Spleen (tissue), 11 donors: Measurements from ENCODE around the gene ABCA13. TPM values are rescaled to one million over a fixed set of nuclear protein-coding genes. Genes with fewer than 3 reads are reported as not detected.

Experiments used
- DNase-seq: peaks from one replicate; pipeline ENCODE4 v3.0.0-alpha.2; 2020
- H3K27ac ChIP-seq, 8 donors: fragments of 200-600 bp; sonication (generic) in 7 of 8; 1 replicate in 4 of 8; 2 replicates in 4 of 8; pipeline versions ENCODE4 v1.5.0 to v1.8.0; 2016 to 2021; ENCODE audit warnings: inconsistent platforms in 4 of 8, mild to moderate bottlenecking in 4 of 8, moderate library complexity in 1 of 8
- H3K27me3 ChIP-seq, 7 donors: fragments of 200-600 bp; sonication (generic) in 6 of 7; replicated peaks in 1 of 7; 1 replicate in 4 of 7; 2 replicates in 3 of 7; pipeline versions ENCODE4 v1.5.0 to v1.8.0; 2016 to 2021; ENCODE audit warnings: inconsistent platforms in 3 of 7, mild to moderate bottlenecking in 1 of 7
- H3K36me3 ChIP-seq, 6 donors: fragments of 200-600 bp; sonication (generic) in 5 of 6; 1 replicate in 4 of 6; 2 replicates in 2 of 6; pipeline versions ENCODE4 v1.5.0 to v1.8.0; 2016 to 2021; ENCODE audit warnings: inconsistent platforms in 2 of 6
- H3K4me1 ChIP-seq, 6 donors: fragments of 200-600 bp; sonication (generic) in 5 of 6; 1 replicate in 3 of 6; 2 replicates in 3 of 6; pipeline versions ENCODE4 v1.5.0 to v1.8.0; 2016 to 2021; ENCODE audit warnings: inconsistent platforms in 3 of 6
- H3K4me3 ChIP-seq, 8 donors: fragments of 200-600 bp; sonication (generic) in 7 of 8; 1 replicate in 4 of 8; 2 replicates in 4 of 8; pipeline versions ENCODE4 v1.5.0 to v1.8.0; 2016 to 2021; ENCODE audit warnings: inconsistent platforms in 4 of 8, mild to moderate bottlenecking in 4 of 8, moderate library complexity in 2 of 8
- H3K9me3 ChIP-seq, 8 donors: fragments of 200-600 bp; sonication (generic) in 7 of 8; 1 replicate in 4 of 8; 2 replicates in 4 of 8; pipeline versions ENCODE4 v1.5.0 to v1.8.0; 2016 to 2021; ENCODE audit warnings: inconsistent platforms in 4 of 8
- POLR2A ChIP-seq, 3 donors: fragments of 450-650 bp; IDR thresholded peaks; one replicate each; pipeline ENCODE4 v1.5.1; 2017; ENCODE audit warnings: antibody characterized with exemption in 3 of 3, mild to moderate bottlenecking in 1 of 3
- POLR2AphosphoS5 ChIP-seq, 3 donors: sonication (generic); formaldehyde crosslinking; IDR thresholded peaks; one replicate each; pipeline ENCODE4 v1.5.1; 2017; ENCODE audit warnings: antibody characterized with exemption in 3 of 3
- WGBS, 5 donors: extraction: QIAGEN DNeasy Blood & Tissue Kit in 3 of 5; methylation state at CpG; one replicate each; pipeline versions ENCODE4 v1.1.5 to v1.1.7; 2013 to 2018; 5-methylcytosine and 5-hydroxymethylcytosine counted together
- intact Hi-C: fragments of 100-400 bp; cut with DNase I; formaldehyde crosslinking; loops from one replicate; pipeline ENCODE4 v1.15.0; 2023; ENCODE audit warnings: low total_unique reads
- polyA plus RNA-seq, 3 donors: library from polyadenylated mRNA; stranded (reverse); fragments of 200-250 nt; gene quantifications; one replicate each; pipeline ENCODE4 v1.2.1, GENCODE V29; 2013
- total RNA-seq, 7 donors: library from RNA; depleted of rRNA in 3 of 7; stranded (reverse); fragments of >200 nt in 3 of 7; fragmentation: NEBNext Ultra II Directional in 4 of 7; extraction: Animal tissue kit (Norgen Biotek cat#: 25700) in 4 of 7; gene quantifications; one replicate each; pipeline versions ENCODE4 v1.1.0 to v1.2.1, GENCODE V29; 2016 to 2021
- TF ChIP-seq, protein P1 (sequence below), 11 experiments: fragments of 200-600 bp in 7 of 11; fragments of 450-650 bp in 4 of 11; sonication (generic) in 4 of 11; IDR thresholded peaks in 8 of 11; conservative IDR thresholded peaks in 3 of 11; 1 replicate in 7 of 11; 2 replicates in 4 of 11; pipeline versions ENCODE4 v1.4.0 to v1.8.0; 2016 to 2021; ENCODE audit warnings: antibody characterized with exemption in 11 of 11, inconsistent platforms in 4 of 11, mild to moderate bottlenecking in 1 of 11
- donor health status: healthy with polysubstance abuse.
- donor health status: DM: no; HTN: no; CAD: no; lungs with moderate emphysema.
- donor health status: DM: no; HTN: no; CAD: no.
- donor health status: Bipolar disorder and iron deficiency.
- donor health status: healthy.
- donor health status: DM: no; HTN: no; CAD: no.
- donor health status: DM: yes; HTN: yes; CAD: no.

The ABCA13 gene
- total and polyA plus RNA-seq, 10 donors: 0.02 to 19.0 (median 1.8) TPM

DNA sequence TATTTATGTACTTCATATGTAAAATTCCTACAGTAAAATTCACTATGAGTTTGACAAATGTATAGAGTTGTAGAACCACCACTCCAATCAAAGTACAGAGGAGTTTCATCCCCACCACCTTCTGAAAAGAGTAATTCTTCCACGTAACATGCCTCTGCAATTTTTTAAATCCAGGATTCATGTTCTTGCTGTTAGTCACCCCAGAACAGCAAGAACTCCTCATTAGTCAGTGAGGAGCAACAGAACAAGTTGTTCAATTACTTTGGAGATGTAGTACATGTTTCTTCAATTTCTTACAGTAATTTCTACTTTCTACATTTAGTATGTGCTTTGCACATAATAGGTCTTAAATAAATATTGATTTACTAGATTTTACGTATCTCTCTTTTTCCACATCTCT lies 248.1 kb downstream of the ABCA13 start:
- Histone ChIP-seq H3K27me3 (no peaks in the 10 kb centered on the region), H3K4me1 (no peaks in the 10 kb centered on the region), H3K36me3 (no peaks in the 10 kb centered on the region), H3K4me3 (no peak overlapping the region), H3K9me3 (no peaks in the 10 kb centered on the region), H3K27ac (no peak overlapping the region)
- intact Hi-C loops: no loop called here
- no peak for TF ChIP-seq POLR2AphosphoS5 (IDR thresholded peaks at IDR 0.05)
- no peak for TF ChIP-seq POLR2A (IDR thresholded peaks at IDR 0.05)
- TF ChIP-seq, protein P1, sequence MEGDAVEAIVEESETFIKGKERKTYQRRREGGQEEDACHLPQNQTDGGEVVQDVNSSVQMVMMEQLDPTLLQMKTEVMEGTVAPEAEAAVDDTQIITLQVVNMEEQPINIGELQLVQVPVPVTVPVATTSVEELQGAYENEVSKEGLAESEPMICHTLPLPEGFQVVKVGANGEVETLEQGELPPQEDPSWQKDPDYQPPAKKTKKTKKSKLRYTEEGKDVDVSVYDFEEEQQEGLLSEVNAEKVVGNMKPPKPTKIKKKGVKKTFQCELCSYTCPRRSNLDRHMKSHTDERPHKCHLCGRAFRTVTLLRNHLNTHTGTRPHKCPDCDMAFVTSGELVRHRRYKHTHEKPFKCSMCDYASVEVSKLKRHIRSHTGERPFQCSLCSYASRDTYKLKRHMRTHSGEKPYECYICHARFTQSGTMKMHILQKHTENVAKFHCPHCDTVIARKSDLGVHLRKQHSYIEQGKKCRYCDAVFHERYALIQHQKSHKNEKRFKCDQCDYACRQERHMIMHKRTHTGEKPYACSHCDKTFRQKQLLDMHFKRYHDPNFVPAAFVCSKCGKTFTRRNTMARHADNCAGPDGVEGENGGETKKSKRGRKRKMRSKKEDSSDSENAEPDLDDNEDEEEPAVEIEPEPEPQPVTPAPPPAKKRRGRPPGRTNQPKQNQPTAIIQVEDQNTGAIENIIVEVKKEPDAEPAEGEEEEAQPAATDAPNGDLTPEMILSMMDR (IDR thresholded peaks at IDR 0.05 in 8 of 11, conservative IDR thresholded peaks at IDR 0.05 in 3 of 11): no peak
- DNase-seq: no peak
- WGBS, 5 donors: 33 to 89% (median 49%) methylated on average over 2 of the region's 2 CpGs

DNA sequence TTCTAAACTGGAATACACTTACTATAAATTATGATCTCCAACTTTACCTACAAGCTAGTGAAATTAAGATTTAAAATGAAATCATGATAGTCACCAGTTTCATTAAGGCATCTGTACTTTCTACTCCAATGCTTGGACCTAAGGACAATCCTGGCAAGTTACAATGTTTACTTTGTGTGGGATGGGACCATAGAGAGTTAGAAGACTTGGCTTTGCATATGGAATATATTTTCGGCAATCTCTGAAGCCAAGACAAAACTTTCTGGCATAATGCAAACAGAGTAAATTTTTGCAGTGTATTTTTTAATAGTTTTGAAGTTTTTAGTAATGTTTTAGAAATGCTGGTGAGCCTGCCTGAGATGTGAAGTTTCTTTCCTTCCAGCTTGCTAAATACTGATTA lies 248.9 kb downstream of the ABCA13 start:
- no peak for DNase-seq
- Histone ChIP-seq H3K36me3 (no peaks in the 10 kb centered on the region), H3K4me1 (no peaks in the 10 kb centered on the region), H3K27ac (no peak overlapping the region), H3K4me3 (no peak overlapping the region), H3K9me3 (no peaks in the 10 kb centered on the region), H3K27me3 (no peaks in the 10 kb centered on the region)
- intact Hi-C loops: no loop called here
- no peak for TF ChIP-seq POLR2A (IDR thresholded peaks at IDR 0.05)
- no peak for TF ChIP-seq POLR2AphosphoS5 (IDR thresholded peaks at IDR 0.05)
- TF ChIP-seq, protein P1 (IDR thresholded peaks at IDR 0.05 in 8 of 11, conservative IDR thresholded peaks at IDR 0.05 in 3 of 11): no peak
- WGBS, 5 donors: 83 to 97% (median 90%) methylated on average over 1 of the region's 1 CpG

DNA sequence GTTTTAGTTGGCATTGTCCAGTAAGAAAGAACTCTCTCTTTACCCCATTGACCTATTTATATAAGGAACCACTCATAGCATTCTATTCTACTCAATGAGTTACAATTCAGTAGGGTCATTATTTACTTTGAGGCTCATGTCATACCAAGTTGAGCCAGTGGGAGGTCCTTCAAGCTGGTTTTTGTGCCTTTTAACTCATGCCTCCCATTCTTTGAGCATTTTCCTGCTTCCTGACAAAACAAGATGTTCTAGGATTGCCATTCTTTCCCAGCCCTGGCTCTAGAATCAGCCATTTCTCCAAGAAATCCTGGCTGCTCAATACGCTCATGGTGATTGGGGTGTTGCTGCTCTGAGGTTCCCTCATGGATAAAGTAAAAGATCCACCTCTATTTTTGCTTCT lies 250.1 kb downstream of the ABCA13 start:
- TF ChIP-seq POLR2A (IDR thresholded peaks at IDR 0.05) (no peak), POLR2AphosphoS5 (IDR thresholded peaks at IDR 0.05) (no peak)
- no peaks in the 10 kb centered on the region for H3K27me3 ChIP-seq
- intact Hi-C loops: no loop called here
- DNase-seq: no peak
- H3K36me3 ChIP-seq: peaks cover 0 to 4% (median 0%) of the 10 kb centered on the region in 6 donors
- no peaks in the 10 kb centered on the region for H3K9me3 ChIP-seq
- WGBS, 5 donors: 68 to 97% (median 93%) methylated on average over 1 of the region's 1 CpG
- no peak overlapping the region for H3K4me3 ChIP-seq
- peak overlapping the region in 1 of 8 donors; percentile 23 for H3K27ac ChIP-seq
- no peaks in the 10 kb centered on the region for H3K4me1 ChIP-seq

- DNase-seq: no peak
- Histone ChIP-seq H3K36me3 (peaks cover 0 to 11% (median 0%) of the 10 kb centered on the region in 6 donors), H3K27me3 (no peaks in the 10 kb centered on the region), H3K9me3 (no peaks in the 10 kb centered on the region), H3K27ac (no peak overlapping the region), H3K4me1 (no peaks in the 10 kb centered on the region), H3K4me3 (no peak overlapping the region)
- intact Hi-C loops: no loop called here
- 44 to 88% (median 73%) methylated on average over 3 of the region's 3 CpGs for WGBS, 5 donors
- TF ChIP-seq, protein P1 (IDR thresholded peaks at IDR 0.05 in 8 of 11, conservative IDR thresholded peaks at IDR 0.05 in 3 of 11): peak in 2 of 11 experiments; percentile 9 to 10
- TF ChIP-seq POLR2A (IDR thresholded peaks at IDR 0.05): no peak
Measured at GRCh38 chr7:48424731-48425130, 253.5 kb downstream of the ABCA13 start.
